Measurements from ENCODE around the gene KCNC1. TPM values are rescaled to one million over a fixed set of nuclear protein-coding genes. Genes with fewer than 3 reads are reported as not detected.

KCNC1 gene
- polyA plus RNA-seq, 1 of the 3 experiments (the other 2 are of a cell fraction): 0.18 TPM

DNA sequence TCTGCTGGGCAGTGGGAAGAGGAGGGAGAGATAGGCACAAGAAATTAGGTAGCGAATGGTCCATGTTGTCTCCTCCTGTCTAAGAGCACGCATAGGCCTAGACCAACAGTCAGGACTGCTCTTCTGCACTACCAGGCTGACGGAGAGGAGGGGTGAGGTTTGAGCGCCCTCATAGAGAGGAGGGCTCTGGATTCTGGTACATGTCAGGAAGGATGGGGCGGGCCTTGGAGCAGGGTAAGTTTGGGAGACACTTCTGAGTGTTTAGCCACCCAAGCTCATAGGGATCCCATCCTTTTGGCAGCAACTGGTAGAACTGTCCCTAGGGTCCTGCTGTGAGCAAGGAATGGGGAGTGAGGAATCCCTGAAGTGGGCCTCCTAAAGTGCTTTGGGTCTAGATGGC lies 60.4 kb downstream of the KCNC1 start:
- Histone ChIP-seq H3K4me3 (ENCODE audit: low read depth in 2 of 2, low read length in 1 of 2) (no peak overlapping the region), H3K9ac (no peak overlapping the region), H4K20me1 (ENCODE audit: insufficient read depth) (no peaks in the 10 kb centered on the region), H3K36me3 (replicated peaks in 1 of 2; ENCODE audit: control insufficient read depth in 1 of 2, insufficient read depth in 2 of 2, low read length in 1 of 2) (no peaks in the 10 kb centered on the region), H3K9me2 (no peaks in the 10 kb centered on the region), H3K27ac (ENCODE audit: low read depth in 2 of 2, low read length in 1 of 2) (no peak overlapping the region), H2AFZ (ENCODE audit: low read depth) (no peak overlapping the region), H3K4me1 (ENCODE audit: control insufficient read depth in 1 of 2, insufficient read depth in 2 of 2, low read depth in 1 of 2, low read length in 1 of 2) (no peaks in the 10 kb centered on the region), H3K27me3 (ENCODE audit: insufficient read depth) (no peaks in the 10 kb centered on the region), H3K79me2 (ENCODE audit: insufficient read depth) (no peaks in the 10 kb centered on the region), H3F3A (replicated peaks; ENCODE audit: insufficient read depth) (no peaks in the 10 kb centered on the region), H3K9me3 (no peaks in the 10 kb centered on the region), H3K4me2 (no peak overlapping the region)
- WGBS (ENCODE audit: low lambda C conversion rate): 89% methylated on average over 4 of the region's 5 CpGs
- ChIA-PET POLR2A (no interaction called here), CTCF (interaction anchor here (1.2 kb wide), 1 partner anchor 17 kb away, joined by 3 read pairs; no protein-coding TSS in a partner anchor)
- TF ChIP-seq, protein P1, sequence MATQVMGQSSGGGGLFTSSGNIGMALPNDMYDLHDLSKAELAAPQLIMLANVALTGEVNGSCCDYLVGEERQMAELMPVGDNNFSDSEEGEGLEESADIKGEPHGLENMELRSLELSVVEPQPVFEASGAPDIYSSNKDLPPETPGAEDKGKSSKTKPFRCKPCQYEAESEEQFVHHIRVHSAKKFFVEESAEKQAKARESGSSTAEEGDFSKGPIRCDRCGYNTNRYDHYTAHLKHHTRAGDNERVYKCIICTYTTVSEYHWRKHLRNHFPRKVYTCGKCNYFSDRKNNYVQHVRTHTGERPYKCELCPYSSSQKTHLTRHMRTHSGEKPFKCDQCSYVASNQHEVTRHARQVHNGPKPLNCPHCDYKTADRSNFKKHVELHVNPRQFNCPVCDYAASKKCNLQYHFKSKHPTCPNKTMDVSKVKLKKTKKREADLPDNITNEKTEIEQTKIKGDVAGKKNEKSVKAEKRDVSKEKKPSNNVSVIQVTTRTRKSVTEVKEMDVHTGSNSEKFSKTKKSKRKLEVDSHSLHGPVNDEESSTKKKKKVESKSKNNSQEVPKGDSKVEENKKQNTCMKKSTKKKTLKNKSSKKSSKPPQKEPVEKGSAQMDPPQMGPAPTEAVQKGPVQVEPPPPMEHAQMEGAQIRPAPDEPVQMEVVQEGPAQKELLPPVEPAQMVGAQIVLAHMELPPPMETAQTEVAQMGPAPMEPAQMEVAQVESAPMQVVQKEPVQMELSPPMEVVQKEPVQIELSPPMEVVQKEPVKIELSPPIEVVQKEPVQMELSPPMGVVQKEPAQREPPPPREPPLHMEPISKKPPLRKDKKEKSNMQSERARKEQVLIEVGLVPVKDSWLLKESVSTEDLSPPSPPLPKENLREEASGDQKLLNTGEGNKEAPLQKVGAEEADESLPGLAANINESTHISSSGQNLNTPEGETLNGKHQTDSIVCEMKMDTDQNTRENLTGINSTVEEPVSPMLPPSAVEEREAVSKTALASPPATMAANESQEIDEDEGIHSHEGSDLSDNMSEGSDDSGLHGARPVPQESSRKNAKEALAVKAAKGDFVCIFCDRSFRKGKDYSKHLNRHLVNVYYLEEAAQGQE (IDR thresholded peaks at IDR 0.05; ENCODE audit: low read depth, low read length): no peak
- TF ChIP-seq GABPA (IDR thresholded peaks at IDR 0.05; ENCODE audit: low read depth) (no peak), CHD2 (IDR thresholded peaks at IDR 0.05; ENCODE audit: low read length, partially characterized antibody) (no peak), NFIC (IDR thresholded peaks at IDR 0.05; ENCODE audit: borderline replicate concordance) (no peak), TCF12 (IDR thresholded peaks at IDR 0.05) (no peak), SIN3A (IDR thresholded peaks at IDR 0.05; ENCODE audit: borderline replicate concordance, low read depth, low read length) (no peak), RXRA (IDR thresholded peaks at IDR 0.05; ENCODE audit: borderline replicate concordance, low read depth) (no peak), JUND (IDR thresholded peaks at IDR 0.05) (no peak), RAD21 (IDR thresholded peaks at IDR 0.05; ENCODE audit: low read length) (no peak), MEF2A (IDR thresholded peaks at IDR 0.05; ENCODE audit: borderline replicate concordance, low read depth) (no peak), YY1 (IDR thresholded peaks at IDR 0.05; ENCODE audit: low read depth) (no peak), FOXM1 (IDR thresholded peaks at IDR 0.05; ENCODE audit: low read depth) (no peak), POLR2AphosphoS5 (IDR thresholded peaks at IDR 0.05; ENCODE audit: low read depth, low read length) (no peak), RCOR1 (IDR thresholded peaks at IDR 0.05; ENCODE audit: low read length) (no peak)
- TF ChIP-seq, protein P2, sequence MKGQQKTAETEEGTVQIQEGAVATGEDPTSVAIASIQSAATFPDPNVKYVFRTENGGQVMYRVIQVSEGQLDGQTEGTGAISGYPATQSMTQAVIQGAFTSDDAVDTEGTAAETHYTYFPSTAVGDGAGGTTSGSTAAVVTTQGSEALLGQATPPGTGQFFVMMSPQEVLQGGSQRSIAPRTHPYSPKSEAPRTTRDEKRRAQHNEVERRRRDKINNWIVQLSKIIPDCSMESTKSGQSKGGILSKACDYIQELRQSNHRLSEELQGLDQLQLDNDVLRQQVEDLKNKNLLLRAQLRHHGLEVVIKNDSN (IDR thresholded peaks at IDR 0.05; ENCODE audit: borderline replicate concordance, low read depth): no peak
- TF ChIP-seq, protein P3, sequence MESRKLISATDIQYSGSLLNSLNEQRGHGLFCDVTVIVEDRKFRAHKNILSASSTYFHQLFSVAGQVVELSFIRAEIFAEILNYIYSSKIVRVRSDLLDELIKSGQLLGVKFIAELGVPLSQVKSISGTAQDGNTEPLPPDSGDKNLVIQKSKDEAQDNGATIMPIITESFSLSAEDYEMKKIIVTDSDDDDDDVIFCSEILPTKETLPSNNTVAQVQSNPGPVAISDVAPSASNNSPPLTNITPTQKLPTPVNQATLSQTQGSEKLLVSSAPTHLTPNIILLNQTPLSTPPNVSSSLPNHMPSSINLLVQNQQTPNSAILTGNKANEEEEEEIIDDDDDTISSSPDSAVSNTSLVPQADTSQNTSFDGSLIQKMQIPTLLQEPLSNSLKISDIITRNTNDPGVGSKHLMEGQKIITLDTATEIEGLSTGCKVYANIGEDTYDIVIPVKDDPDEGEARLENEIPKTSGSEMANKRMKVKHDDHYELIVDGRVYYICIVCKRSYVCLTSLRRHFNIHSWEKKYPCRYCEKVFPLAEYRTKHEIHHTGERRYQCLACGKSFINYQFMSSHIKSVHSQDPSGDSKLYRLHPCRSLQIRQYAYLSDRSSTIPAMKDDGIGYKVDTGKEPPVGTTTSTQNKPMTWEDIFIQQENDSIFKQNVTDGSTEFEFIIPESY (IDR thresholded peaks at IDR 0.05; ENCODE audit: borderline replicate concordance, low read depth): no peak
- no peak for DNase-seq

Measured in SK-N-SH (cell line).